ENCODE measurements around the gene POC5. TPM values are rescaled to one million over a fixed set of nuclear protein-coding genes. Genes with fewer than 3 reads are reported as not detected.
"Not testable (repeated sequence)": the region's sequence is repeated elsewhere in the genome, so short reads cannot be mapped to it uniquely, and the experiment has no call there.

Gene POC5
- total RNA-seq, 1 experiment from 2014 or later: 22.4 TPM

DNA sequence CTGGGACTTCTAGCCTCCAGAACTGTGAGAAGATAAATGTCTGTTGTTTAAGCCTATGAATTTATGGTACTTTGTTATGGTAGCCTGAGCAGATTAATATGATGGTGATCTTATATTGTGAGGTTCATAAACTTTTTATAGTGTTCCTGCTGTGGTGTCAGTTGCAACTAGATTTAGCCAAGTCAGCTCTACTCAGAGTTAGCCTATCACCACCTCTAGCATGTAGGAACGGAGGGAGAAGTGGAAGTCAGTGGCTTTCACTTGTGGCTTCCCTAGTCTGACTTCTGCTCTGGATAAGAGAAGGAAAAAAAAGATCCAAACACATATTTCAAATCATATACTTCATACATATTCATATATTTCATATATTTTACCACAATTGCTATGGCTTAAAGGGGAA is 6.6 kb downstream of the POC5 start:
- in situ Hi-C loops (cut with HindIII; ENCODE audit: low sequenced_read_pairs): no loop called here
- DNase-seq (ENCODE audit: low spot score): no peak

DNA sequence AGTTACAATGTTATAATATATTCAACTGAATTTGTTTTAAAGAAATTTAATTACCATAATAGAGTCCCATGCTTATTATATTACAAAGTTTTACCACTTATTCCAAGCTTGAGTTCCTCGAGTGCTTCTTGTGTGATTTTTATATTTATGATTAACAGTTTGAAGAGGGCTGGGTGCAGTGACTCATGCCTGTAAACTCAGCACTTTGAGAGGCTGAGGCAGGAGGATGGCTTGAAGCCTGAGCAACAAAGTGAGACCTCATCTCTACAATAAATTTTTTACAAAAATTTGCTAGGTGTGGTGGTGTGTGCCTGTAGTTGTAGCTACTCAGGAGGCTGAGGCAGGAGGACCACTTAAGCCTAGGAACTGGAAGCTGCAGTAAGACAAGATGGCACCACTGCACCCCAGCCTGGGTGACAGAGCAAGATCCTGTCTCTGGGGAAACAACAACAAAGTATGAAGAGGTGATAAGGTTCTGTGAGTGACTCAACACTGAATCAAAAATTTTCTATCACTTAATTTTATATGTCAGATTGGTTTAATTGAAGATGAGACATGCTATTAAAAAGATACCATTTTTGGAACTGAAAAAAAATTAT is 9.2 kb downstream of the POC5 start:
- in situ Hi-C loops (cut with HindIII; ENCODE audit: low sequenced_read_pairs): no loop called here
- DNase-seq (ENCODE audit: low spot score): no peak

DNA sequence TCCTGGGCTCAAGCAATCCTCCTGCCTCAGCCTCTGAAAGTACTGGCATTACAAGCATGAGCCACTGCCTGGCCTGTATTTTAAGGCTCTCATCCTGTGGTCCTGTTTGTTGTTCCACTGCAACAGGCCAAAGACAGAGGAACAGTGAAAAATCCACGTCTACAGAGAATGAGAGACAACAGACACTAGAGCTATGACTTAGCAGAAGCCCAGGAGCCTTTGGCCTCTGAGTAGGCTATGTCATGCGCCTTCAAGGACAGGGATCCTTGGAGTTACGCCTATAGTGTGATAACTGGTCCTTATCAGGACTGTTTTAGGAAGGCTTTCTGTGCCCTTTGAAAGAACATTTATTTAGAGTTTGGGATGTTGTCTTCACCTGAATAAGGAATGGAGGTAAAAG is 10.5 kb downstream of the POC5 start:
- in situ Hi-C loops (cut with HindIII; ENCODE audit: low sequenced_read_pairs): no loop called here
- DNase-seq (ENCODE audit: low spot score): no peak

DNA sequence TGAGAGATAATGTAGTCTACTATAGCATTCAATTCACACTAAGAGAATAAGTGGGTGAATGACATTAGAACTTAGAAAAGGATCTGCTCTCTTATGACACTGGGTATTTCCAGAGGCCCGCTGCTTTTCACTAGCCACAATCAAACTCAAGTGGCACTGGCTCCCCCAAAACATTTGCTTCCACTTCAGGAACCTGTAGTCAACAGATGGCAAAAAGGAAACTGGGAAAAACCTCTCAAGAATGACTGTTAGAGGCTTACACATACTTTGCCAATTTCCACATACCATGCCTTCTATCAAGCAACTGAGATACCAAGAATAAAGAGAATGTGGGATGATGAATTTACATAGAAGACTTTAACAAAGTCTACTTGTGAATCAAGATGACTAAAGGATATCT is 11.2 kb downstream of the POC5 start:
- DNase-seq (ENCODE audit: low spot score): no peak
- in situ Hi-C loops (cut with HindIII; ENCODE audit: low sequenced_read_pairs): no loop called here

DNA sequence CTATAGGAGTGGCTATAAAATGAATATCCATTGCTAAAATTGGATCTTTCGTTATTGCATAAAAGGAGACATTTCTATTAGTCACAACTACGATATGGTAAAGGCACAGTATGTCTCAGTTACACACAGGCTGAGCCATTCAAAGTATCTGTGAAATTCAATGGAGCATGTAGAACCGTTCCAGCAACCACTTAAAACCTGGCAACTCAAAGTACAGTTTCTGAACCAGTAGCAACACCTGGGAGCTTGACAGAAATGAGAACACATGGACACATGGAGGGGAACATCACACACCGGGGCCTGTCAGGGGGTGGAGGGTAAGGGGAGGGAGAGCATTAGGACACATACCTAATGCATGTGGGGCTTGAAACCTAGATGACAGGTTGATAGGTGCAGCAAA is 15.4 kb downstream of the POC5 start:
- no peak for DNase-seq (ENCODE audit: low spot score)

DNA sequence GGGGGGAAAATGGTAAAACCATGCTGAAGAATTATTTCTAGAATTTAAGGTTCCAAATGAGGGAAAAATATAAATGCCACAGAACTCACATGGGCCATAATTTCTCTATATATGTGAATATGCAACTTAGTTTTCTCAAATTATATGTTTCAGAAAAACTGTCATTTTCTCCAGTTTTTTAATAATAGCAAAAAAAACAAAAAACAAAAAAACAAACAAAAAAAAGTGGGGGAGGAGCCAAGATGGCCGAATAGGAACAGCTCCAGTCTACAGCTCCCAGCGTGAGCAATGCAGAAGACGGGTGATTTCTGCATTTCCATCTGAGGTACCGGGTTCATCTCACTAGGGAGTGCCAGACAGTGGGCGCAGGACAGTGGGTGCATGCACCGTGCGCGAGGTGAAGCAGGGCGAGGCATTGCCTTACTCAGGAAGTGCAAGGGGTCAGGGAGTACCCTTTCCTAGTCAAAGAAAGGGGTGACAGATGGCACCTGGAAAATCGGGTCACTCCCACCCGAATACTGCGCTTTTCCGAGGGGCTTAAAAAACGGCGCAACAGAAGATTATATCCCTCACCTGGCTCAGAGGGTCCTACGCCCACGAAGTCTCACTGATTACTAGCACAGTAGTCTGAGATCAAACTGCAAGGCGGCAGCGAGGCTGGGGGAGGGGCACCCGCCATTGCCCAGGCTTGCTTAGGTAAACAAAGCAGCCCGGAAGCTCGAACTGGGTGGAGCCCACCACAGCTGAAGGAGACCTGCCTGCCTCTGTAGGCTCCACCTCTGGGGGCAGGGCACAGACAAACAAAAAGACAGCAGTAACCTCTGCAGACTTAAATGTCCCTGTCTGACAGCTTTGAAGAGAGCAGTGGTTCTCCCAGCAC is 21.5 kb downstream of the POC5 start:
- in situ Hi-C loops (cut with HindIII; ENCODE audit: low sequenced_read_pairs); DNase-seq (ENCODE audit: low spot score): not testable (repeated sequence)

More for the DNA sequence above, 15.4 kb downstream of the POC5 start:
- in situ Hi-C loops (cut with HindIII; ENCODE audit: low sequenced_read_pairs): no loop called here

DNA sequence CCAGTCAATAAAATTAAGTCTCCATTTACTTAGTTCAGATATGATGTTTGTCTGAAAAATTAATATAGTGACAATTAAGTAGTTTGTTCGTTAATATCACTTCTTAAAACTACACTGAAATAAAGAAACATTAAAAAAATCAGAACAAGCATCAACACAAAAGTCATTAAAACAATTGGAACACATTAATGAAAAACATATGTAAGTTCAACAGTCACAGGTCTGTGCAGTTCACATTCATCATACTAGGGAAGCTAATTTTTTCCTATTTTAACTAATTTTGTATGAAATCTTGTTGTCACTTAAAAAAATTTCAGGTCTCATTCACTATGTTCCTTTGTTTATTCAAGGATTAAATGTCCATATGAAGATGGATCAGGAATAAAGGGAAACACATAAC is 22.5 kb downstream of the POC5 start:
- DNase-seq (ENCODE audit: low spot score): no peak
- in situ Hi-C loops (cut with HindIII; ENCODE audit: low sequenced_read_pairs): no loop called here

DNA sequence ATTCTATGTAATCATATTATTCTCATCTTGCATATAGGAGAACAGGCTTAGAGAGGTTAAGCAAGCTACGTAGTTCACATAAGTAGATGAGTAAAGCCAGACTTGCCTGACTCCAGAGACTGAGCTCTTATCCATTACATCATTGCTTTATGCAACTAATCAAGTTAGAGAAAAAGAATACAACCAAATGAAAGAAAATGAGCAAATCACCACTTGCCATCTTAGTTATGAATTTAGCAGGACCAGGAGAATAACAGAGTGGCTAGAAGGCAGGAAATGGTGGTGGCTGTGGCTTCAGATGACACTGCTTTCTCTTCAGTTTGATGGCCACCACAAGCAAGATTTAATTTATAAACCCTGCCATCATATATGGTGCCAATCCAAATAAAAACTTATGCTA is 26.6 kb downstream of the POC5 start:
- in situ Hi-C loops (cut with HindIII; ENCODE audit: low sequenced_read_pairs): no loop called here
- DNase-seq (ENCODE audit: low spot score): no peak

DNA sequence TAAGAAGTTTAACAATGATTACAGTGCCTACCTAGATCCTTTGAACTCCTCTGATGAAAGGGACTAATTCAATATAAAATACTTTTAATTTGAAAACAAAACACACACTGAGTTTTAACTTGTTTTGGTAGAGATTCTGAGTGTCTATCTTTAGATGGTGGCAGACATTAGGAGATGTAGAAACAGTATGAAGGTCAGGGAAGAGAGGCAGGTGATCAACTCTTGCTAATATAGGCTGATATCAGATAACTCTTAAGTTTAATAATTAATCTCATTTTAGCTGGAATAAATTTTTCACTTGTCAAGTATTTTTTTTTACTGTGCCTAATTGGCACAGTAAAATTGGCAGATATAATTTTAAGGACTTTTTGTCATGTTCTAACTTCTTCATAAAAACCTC is 30.8 kb downstream of the POC5 start:
- in situ Hi-C loops (cut with HindIII; ENCODE audit: low sequenced_read_pairs): loop anchor here (10.0 kb wide), 1 partner anchor 332 kb away; no protein-coding TSS in a partner anchor
- no peak for DNase-seq (ENCODE audit: low spot score)

DNA sequence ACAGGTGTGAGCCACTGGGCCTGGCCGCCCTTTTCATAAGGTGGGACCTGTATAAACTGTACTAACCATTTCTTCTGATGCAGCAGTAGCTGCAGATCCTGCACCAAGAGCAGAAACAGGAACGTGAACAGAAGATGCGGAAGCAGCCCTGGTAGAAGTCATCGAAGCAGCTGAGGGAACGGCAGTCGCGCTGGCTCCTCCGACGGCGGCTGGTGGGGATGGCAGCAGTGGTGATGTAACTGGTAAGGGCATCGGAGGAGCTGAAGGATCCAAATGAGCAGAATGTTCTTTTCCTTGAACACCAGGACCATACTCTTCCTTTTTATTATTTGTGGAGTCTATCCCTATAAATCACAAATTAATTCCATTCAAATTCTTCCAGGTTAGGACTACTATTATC is 32.1 kb downstream of the POC5 start:
- in situ Hi-C loops (cut with HindIII; ENCODE audit: low sequenced_read_pairs): loop anchor here (10.0 kb wide), 1 partner anchor 330 kb away; no protein-coding TSS in a partner anchor
- no peak for DNase-seq (ENCODE audit: low spot score)

DNA sequence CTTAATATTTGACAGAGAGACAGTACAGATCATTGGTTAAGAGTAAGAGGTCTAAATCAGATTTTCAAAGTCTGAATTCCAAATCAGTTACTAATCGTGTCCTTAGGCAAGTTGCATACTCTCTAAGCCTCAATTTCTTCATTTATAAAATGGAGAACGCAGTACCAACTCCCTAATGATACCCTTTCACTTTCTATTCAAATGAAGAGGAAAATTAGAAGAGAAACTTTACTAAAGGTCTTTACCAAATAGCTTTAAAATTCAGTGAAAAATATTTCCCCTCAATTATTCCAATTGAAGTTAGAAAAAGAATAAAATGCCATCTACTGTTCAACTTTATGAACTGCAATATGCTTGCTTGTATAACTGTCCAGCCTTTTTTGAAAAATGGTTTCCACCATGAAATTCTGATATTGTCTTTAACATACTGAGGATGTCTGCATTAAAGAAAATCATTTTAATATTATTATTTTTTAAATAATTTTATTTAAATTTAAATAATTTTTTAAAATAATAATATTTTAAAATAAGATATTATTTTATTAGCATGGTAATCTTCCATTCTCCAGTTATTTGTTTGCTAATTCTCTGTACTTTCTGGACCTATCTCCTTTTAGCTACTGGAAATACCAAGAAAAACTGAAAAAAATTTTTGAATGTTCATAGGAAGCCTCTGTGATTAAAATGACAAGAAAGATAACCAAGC is 36.0 kb downstream of the POC5 start:
- peak; percentile 67 for DNase-seq (ENCODE audit: low spot score)

DNA sequence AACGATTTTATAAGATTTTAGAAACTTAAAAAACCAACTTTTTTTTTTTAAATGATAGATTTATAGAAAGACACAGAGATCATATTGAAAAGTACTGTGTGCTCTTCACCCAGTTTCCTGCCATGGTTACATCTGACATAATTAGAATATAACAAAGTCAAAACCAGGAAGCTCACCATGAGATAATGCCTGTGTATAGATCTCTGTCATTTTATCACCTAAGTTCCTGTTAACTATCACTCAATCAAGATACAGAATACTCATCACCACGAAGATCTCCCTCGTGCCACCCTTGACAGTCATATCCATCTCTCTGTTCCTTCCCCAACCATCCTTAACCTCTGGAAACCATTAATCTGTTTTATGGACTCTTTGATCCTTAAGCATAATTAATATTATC is 39.1 kb downstream of the POC5 start:
- DNase-seq (ENCODE audit: low spot score): no peak
- in situ Hi-C loops (cut with HindIII; ENCODE audit: low sequenced_read_pairs): no loop called here

More for the DNA sequence above, 36.0 kb downstream of the POC5 start:
- in situ Hi-C loops (cut with HindIII; ENCODE audit: low sequenced_read_pairs): loop anchor here (10.0 kb wide), 1 partner anchor 326 kb away; no protein-coding TSS in a partner anchor

DNA sequence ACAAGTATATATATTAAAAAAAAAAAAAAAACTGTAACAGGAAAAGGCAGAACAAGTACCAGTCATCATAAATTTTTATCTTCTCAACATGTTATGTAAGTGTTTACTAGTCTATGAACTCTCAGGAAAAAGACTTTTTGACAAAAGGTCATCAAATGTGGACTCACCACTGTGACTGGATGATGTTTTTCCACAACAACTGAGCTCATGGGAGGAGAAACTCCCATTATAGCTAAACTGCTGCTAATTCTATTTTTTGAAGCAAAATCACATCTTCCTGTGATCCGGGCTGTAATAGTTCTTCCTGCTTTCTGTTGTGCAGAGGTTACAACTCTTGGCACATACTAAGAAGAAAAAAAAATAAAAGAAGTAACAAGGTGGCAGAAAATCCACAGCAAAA is 39.6 kb downstream of the POC5 start:
- no peak for DNase-seq (ENCODE audit: low spot score)
- in situ Hi-C loops (cut with HindIII; ENCODE audit: low sequenced_read_pairs): no loop called here

DNA sequence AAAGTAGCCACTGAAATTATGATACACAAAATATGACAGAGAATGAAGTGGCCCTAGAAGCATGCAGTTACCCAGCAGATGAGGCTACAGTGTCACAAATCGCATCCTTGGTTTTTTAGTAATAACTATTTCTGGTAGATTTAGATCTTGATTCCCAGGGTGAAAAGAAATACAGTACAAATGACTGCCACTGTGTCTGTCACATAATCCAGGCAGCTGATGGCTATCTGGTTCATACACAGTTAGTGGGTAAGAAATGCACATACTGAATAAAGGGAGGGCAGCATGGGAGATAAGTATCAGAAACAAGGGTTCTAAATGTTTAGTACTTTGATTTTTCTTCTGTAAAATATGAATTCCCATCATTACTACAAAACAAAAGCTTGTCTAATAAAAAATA is 41.5 kb downstream of the POC5 start:
- DNase-seq (ENCODE audit: low spot score): no peak
- in situ Hi-C loops (cut with HindIII; ENCODE audit: low sequenced_read_pairs): no loop called here

DNA sequence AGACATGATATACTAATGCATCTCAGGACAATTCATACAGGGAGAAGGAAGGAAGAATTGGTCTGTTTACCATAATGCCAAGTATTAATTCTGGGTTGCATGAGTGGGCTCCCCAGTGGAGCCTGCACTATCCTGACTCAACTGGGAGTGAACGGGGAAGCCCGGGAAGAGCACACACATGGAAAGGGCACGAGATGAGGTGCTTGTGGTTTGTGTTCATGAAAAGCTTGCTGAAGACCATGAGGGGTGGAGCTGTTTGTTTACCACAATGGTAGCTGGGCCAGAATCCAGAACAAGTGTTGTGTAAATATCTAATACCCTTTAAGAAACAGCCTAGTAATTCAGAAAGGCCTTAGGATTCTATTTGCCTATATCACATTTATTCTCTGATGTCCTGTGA is 44.6 kb downstream of the POC5 start:
- in situ Hi-C loops (cut with HindIII; ENCODE audit: low sequenced_read_pairs): no loop called here
- no peak for DNase-seq (ENCODE audit: low spot score)

DNA sequence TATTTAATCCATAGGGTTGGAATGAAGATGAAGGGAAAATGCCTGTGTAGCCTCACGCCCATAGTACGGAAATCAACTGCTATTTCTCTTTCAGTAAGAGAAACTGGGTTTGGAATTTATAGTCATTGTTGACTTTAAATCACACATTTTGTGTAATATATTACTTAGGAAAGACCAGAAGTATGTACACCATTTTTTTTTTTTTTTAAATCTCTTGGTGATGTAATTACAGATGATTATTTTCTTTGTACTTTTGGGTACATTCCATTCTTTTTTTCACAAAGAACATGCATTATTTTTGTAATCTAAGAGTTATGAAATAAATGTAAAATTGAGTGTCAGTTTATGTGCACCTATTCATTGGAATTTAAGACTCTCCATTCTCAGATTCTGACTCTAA is 45.7 kb downstream of the POC5 start:
- in situ Hi-C loops (cut with HindIII; ENCODE audit: low sequenced_read_pairs): no loop called here
- no peak for DNase-seq (ENCODE audit: low spot score)

DNA sequence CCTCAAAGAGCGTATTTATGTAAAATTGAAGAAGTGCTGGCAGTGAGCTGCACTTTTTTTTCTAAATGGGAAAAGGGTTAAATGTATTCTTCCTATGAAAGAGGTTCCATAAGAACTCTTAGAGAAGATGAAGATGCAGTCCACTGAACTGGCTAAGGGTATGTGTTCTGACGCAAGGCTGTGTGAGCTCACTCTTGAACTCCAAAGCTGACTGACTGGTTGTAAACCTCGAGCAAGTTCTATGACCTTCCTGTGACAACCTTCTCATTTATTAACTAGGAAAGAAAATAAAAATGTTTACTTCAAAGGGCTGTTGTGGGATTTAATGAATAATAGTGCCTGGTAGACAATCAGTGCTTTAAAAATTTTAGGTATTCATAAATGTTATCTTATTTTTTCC is 46.7 kb downstream of the POC5 start:
- no peak for DNase-seq (ENCODE audit: low spot score)
- in situ Hi-C loops (cut with HindIII; ENCODE audit: low sequenced_read_pairs): no loop called here

DNA sequence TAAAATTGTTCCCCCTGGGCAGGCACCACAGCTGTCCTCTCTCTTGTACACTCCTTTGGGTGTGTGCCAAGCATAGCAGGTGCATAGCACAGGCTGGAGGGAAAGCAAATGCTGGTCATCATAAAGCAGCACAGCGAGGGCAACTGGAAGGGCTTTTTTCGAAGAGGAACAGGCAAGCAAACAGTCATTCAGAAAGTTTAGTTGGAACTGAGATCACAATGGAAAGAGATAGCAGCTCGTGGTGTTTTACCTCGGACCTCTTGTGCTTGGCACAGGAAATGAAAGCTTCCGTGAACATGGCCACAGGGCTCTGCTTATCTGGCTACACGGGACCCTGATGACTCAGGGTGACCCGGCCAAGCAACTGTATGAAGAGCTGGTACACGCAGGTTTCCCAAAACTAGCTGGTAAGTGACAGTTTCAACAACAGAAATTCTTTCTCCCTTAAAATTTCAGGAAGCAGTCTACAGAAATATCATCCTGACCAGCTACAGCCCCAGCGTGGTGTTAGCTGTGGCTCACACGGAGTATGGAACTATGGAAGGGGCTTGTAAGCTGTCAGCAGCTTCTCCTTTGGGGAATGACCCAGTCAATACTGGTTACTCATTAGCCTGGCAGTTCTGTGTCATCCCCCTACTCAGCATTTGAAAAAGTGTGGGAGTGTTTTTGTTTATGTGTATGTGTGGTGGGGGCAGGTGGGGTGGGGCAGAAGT is 48.1 kb downstream of the POC5 start:
- peak; percentile 54 for DNase-seq (ENCODE audit: low spot score)
- in situ Hi-C loops (cut with HindIII; ENCODE audit: low sequenced_read_pairs): no loop called here

DNA sequence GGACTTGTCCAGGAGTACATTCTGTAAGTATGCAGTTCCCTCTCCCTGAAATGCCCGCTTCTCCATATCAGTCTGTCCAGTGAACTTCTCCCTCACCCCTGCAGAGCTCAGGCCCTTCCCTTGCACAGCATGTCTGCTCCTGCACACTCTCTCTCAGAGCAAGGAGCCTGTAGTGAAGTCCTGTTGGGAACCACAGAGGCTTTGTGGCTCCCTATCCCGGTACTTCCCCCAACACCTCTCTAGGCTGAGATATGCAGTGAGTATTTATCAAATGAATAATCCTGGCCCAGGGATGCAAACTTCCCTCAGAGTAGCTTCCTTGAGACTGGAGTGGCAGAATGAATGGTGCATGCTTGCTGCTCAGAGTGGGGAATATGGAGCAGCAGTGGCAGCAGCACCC is 48.8 kb downstream of the POC5 start:
- in situ Hi-C loops (cut with HindIII; ENCODE audit: low sequenced_read_pairs): no loop called here
- no peak for DNase-seq (ENCODE audit: low spot score)

All from G401 (cell line).